T-helper 2 cell treated with Interferon-gamma antibody and Interleukin-4, amounts not matched to agents 100 ng/mL and 5 ng/mL, for 36 hours (primary cell): ENCODE results near the gene CDADC1. TPM values are rescaled to one million over a fixed set of nuclear protein-coding genes. Genes with fewer than 3 reads are reported as not detected.
"Not testable (repeated sequence)": the region's sequence is repeated elsewhere in the genome, so short reads cannot be mapped to it uniquely, and the experiment has no call there.

ENCODE experiments used
- intact Hi-C: fragments of 100-400 bp; cut with micrococcal nuclease; formaldehyde crosslinking; loops from one replicate; pipeline ENCODE4 v1.15.1; 2023
- total RNA-seq: library from RNA; stranded (reverse); gene quantifications from 2 replicates; pipeline ENCODE4 v1.2.3, GENCODE V29; 2022

The CDADC1 gene
- total RNA-seq, 1 donor from 2014 or later: 13.5 TPM

DNA sequence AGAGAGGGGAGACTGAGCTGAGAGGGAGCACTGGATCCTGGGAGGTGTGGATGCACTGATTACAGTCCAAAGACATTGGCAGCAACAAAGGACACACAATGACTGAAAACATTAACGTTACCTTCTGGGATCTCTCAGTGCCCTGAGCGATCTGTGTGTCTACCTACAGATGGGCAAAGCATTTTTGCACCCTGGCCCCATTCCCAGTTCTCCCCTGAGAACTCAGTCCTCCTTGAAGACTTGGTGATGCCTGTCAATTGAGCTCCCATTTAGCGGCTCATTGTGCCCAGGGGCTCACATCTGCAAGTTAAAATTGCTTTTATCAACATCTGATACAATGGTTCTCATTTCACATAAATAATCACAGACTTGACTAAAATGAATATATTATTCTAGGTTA lies 62.5 kb downstream of the CDADC1 start:
- intact Hi-C loops: no loop called here

DNA sequence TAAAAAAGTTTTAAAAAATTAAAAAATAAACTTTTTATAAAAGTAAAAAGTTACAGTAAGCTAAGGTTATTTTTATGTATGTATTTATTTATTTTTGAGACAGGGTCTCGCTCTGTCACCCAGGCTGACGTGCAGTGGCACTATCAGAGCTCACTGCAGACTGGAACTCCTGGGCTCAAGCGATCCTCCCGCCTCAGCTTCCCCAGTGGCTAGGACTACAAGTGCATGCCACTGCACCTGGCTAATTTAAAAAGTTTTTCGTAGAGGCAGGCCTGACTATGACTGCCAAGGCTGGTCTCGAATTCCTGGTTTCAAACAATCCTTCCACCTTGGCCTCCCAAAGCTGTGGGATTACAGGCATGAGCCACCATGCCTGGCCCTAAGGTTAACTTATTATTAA lies 64.1 kb downstream of the CDADC1 start:
- intact Hi-C loops: no loop called here

DNA sequence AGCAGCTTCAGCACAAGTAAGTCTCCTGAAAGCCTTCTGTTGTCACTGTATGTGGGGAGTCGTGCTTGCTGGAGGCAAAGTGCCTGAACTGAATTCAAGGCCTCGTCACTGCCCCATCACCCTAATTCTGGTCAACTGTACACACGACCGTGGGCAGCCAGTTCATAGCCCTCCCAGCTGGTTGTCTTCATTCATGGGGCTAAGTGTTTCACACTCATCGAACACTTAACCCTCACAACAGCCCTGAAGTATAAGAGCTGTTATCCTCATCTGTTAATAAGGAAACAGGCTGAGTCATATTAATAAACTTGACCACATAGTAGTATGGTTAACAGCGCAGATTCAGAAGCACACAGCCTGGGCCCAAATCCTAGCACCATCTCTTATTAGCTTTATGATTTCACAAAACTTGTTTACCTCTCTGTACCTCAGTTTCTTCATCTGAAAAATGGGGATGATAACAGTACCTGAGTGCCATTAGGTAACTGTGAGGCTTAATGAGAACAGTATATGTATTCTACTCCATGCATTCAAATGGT lies 66.7 kb downstream of the CDADC1 start:
- intact Hi-C loops: no loop called here

DNA sequence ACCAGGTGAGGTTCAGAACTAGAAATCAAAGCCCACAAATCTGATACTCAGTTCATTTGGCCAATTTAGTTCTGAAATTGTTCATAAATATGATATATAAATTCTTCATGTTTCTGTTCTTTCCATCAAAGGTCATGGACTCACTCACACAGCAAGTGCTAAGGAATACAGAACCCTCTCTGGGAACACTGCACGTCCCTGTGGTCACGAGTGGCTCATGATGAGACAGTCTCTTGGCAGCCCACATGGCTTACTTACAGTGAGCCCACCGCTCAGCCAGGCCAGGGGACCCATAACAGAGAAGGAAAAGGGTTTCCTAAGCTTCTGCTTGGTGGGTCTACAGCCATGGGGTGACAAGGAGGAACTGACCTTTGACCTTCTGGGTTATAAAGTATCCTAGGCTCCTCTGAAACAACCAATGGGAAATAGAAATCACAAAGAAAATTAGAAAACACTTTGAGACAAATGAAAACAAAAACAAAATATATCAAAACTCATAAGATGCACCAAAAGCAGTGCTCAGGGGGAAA lies 67.4 kb downstream of the CDADC1 start:
- intact Hi-C loops: no loop called here

DNA sequence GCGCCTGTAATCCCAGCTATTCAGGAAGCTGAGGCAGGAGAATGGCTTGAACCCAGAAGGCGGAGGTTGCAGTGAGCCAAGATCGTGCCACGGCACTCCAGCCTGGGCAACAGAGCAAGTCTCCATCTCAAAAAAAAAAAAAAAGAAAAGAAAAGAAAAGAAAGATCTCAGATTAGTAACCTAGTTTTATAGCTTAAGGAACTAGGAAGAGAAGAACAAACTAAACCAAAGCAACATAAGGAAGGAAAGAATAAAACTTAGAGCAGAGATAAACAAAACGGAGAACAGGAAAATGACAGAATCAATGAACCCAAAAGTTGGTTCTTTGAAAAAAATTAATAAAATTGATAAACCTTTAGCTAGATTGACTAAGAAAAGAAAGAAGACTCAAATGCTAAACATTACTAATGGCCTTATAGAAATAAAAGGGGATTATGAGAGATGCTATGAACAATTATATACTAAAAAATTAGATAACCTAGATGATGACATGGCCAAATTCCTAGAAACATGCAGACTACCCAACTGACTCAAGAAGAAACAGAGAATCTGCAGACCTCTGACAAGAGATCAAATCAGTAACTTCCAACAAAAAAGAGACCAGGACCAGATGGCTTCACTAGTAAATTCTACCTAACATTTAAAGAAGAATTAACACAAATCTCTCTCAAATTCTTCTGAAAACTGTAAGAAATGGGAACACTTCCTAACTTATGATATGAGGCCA lies 68.2 kb downstream of the CDADC1 start:
- intact Hi-C loops: no loop called here

DNA sequence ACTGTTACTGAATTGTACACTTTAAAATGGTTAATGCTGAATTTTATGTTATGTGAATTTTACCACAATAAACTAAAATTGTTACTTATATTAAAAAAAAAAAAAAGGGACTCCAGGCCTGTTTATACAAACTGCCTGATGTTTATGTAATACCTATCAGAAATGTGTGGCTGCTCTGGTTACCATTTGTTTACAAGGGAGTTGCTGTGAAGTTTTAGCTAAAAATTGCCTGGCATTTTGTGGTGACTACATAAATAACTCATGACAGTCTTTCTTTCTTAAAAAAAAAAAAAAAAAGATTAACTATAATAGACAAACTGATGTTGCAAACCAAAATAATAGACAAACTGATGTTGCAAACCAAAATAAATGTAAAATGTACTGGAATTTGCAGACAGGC lies 71.8 kb downstream of the CDADC1 start:
- intact Hi-C loops: no loop called here

DNA sequence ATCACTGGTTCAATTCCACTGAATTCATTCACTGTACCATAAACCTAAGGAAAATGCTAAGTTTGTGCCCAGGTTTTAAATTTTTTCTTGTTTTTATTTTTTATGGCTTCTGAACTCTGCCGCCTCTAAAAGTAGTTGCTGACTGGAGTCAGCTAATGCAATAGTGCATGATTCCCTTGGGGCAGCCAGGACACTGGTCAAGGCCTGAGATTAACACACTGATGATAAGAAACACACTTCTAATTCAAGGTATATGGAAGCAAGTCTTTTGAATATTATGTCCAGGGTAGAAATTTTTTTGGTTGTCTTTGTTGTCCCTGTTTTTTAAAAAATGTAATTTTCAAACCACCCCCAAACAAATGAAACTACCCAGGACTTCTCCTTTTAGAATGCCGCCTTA lies 72.2 kb downstream of the CDADC1 start:
- intact Hi-C loops: no loop called here

DNA sequence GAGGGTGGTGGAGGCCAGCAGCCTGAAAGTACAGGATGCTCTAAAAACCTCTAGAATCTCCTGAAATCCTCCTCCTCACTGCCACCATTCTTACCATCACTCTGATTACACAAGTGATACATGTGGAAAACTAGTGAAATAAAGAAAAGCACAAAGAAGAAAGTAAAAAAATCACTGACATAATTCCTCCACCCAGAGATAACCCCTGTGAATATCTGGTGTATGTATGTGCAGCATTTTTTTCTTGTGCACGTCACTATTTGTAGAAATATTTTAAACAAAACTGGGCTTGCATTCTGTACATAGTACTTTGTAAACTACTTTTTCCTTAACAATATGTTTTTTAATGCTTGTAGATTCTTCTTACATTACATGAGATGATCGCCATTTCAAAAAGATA lies 73.2 kb downstream of the CDADC1 start:
- intact Hi-C loops: no loop called here

DNA sequence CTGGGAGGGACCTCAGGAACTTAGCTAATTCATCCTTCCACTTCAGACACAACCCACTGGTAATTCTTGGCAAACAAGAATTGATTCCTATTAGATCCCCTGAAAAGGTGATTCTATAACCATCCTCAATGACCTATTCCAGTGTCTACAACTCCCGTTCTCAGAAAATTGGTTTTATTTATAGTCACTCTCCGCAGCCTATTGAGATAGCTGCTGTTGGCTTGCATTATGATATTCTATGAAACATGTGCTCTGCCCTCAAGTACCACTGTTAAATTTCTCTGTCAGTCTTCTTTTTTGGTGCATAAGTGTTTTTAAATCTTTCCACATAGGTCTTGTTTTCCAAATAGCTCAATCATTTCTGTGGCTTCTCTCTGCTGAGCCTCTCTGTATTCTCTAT lies 75.0 kb downstream of the CDADC1 start:
- intact Hi-C loops: no loop called here

DNA sequence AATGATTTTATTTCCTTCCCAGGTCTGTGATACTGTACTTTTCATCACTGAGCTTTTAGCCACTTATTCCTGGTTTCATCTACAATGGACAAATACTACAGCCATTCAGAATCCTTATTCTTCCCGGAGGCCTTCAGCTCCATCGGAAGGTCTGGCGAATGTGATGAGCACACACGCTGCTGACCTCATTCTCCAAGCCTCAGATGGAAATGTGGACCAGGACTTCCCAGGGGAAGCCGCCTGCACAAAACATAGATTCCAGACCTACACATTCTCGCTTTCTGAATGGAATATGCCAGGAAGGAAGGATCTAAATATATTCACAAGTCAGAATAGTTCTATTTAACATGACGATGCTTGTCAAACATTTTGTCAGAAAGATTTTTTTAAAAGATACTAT lies 75.6 kb downstream of the CDADC1 start:
- intact Hi-C loops: no loop called here

DNA sequence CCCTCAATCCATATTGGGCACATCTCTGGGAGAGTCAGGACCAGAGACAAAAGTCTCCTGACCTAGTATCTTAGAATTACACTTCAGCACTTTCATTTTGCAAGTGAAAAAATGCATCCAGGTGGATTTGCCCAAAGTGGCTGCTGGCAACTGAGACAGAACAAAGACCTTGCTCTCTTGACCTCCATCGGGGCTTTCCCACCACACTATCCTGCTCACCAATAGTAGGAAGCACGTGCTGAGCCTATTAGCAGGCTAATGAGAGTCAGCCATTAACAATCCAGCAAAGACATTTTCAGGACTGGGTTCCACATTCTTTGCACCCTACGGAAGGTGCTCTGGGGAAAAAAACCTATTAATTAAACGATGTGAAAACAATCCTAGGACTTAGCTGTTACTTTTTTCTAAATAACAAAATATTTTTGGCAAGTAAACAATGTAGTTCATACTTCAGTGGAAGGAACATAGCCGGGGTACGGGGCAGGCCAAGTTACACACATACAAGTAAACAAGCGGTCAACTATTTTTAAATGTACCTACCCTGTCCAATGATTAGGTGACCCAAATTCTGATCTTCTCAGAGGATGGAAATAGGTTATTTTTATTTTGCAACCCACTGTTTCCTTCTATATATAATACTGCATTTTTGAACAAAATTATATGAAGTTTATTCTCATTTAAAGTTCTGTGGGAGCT lies 78.6 kb downstream of the CDADC1 start:
- intact Hi-C loops: no loop called here

DNA sequence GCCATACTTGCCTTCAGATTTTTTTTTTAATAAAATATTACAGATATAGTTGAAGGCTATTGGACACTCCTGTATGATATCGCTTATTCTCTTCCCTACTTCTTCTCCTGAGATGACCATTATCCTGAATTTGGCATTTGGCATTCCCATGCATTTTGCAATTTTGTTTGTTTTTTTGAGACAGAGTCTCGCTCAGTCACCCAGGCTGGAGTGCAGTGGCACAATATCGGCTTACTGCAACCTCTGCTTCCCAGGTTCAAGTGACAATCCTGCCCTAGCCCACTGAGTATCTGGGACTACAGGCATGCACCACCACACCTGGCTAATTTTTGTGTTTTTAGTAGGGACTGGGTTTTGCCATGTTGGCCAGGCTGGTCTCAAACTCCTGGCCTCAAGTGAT lies 79.4 kb downstream of the CDADC1 start:
- intact Hi-C loops: not testable (repeated sequence)

DNA sequence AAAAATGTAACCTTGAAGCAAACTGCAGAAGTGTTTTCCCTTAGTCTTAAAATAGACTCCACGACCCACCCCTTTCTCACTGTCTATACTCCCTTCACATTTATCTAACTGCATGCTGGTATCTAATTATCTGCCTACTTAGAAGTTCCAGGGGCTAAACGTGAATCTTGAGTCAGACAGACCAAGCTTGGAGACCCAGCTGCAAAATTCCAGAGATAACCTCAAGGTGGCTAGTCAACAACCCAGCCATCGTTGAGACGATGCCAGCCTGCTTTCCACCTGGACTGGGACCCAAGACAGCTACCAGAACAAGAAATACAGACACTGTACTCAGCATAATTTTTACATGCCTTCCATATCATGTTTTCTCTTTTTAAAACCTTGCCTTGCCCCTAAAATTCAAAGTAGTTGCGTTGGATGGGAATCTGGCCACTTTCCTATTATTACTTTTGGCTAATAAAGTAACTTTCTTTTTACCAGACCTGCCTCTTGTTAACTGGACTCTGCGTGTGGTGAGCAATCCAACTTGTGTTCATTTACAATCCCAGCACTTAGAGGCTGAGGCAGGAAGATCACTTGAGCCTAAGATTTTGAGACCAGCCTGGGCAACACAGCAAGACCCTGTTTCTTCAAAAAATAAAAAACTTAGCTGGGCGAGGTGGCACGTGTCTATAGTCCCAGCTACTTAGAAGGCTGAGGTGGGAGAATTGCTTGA lies 82.3 kb downstream of the CDADC1 start:
- intact Hi-C loops: no loop called here

DNA sequence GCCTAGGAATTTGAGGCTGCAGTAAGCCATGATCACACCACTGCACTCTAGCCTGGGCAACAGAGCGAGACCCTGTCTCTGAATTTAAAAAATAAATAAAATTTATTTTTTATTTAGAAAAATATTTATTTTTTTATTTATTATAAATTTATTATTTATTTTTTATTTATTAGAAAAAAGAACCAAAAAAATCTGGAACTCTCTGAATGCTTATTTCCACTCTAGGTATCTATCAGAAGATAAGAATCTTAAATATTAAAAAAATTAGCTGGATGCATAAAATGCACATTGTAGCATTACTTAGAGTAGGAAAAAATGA lies 82.8 kb downstream of the CDADC1 start:
- intact Hi-C loops: no loop called here

DNA sequence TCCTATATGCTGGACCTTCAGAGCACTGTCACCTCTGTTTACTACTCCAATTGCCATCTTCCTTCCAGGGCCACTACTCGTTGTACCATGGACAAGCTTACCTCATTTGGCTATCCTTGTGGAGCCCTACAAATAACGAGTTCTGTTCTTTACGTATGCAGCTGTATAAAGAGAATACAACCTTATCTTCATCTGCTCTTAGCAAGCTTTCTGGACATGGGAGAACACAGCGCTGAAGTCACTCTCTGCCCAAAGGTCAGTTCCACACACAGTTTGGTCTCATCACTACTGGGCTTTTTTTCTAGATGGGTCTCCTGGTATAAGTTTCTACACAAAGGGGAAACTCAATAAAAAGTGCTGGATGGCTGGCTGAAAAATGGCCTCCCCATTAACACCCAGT lies 88.9 kb downstream of the CDADC1 start:
- intact Hi-C loops: no loop called here

DNA sequence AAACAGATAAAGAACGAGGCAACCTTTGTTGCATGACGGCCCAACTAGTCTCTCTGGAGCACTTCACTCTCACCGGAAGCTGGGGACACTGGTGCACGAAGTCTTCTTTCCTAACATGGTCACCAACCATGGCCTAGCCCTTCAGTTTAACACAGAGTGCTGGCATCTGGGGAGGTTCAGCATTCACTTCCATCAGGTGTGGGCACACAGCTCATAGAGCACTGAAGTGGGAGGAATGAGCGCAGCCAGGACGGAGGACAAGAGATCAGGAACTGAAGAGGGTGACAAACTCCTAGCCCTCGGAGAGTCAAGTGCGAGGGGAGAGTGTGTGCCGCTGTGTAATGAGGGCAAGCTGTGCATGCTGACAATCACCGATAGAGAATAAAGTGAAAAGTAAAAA lies 92.4 kb downstream of the CDADC1 start:
- intact Hi-C loops: no loop called here

DNA sequence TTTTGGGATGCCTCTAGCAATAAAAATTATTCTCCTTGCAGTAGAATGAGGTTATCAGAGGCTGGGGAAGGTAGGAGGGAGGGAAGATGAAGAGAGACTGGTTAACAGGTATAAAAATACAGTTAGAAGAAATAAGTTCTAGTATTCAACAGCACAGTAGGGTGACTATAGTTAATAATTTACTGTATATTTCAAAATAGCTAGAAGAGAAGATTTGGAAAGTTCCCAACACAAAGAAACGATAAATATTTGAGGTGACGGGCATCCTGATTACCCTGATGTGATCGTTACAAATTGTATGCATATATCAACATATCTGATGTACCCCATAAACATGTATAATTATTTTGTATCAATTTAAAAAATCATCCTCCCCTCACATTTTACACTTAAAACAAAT lies 93.8 kb downstream of the CDADC1 start:
- intact Hi-C loops: no loop called here

DNA sequence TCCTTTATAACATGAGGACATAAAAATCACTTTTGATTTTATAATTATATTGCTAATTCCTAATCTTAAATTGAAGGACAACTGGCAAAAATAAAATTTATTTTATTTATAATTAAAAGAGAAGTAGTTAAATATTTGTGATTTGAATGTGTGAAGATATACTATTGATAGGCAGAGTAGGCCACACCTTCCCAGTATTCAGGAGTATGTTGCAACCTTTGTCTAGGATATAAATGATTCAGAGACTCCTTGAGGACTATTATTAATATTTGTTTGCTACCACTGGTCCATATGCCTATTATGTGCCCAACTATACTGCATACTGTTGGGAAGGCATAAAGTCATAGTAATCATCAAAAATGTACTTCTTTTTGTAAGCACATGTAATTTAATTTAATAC lies 94.2 kb downstream of the CDADC1 start:
- intact Hi-C loops: no loop called here

DNA sequence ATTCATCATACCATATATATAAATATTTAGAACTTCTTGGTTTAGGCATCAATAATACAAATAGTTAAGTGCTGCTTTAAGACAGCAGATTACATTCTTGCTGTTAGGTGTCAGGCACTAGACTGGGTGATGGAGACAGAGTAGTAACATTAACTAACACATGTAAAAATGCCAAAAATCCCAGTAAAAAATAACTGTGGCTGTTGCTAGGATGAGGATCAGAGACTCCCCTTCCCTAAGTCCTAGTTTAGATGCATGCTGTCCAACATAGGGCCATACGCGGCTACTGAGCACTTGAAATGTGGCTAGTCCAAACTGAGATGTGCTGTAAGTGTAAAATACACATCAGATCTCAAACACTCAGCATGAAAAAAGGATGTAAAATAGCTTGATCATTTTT lies 94.7 kb downstream of the CDADC1 start:
- intact Hi-C loops: no loop called here
